ENCODE results near the gene COMMD10. TPM values are rescaled to one million over a fixed set of nuclear protein-coding genes. Genes with fewer than 3 reads are reported as not detected.

Gene COMMD10
- total and polyA plus RNA-seq, 4 donors, result 17.2 to 66.0 (median 24.7) TPM

GRCh38 chr5:116046261-116046660 is 38.6 kb upstream of the COMMD10 start:
- no peak overlapping the region for H3K4me3 ChIP-seq
- H3K9me3 ChIP-seq (ENCODE audit: control insufficient read depth in 4 of 4, insufficient read depth in 3 of 4, low read length in 3 of 4), result no peaks in the 10 kb centered on the region
- DNase-seq (no peak), ATAC-seq (ENCODE audit: insufficient read depth, low FRiP score) (no peak)
- no peak overlapping the region for H3K9ac ChIP-seq (ENCODE audit: insufficient read depth in 1 of 2, low read length in 2 of 2)
- no peaks in the 10 kb centered on the region for H3K27me3 ChIP-seq (ENCODE audit: control insufficient read depth in 3 of 3, insufficient read depth in 3 of 3, low read length in 2 of 3)
- no peak for TF ChIP-seq CTCF (IDR thresholded peaks at IDR 0.05; ENCODE audit: control extremely low read depth, extremely low read depth)
- H3K36me3 ChIP-seq (ENCODE audit: control insufficient read depth in 4 of 4, insufficient read depth in 4 of 4, low read length in 4 of 4), result no peaks in the 10 kb centered on the region
- no peak overlapping the region for H3K27ac ChIP-seq (ENCODE audit: low read depth in 1 of 2, low read length in 1 of 2)
- H3K4me1 ChIP-seq (ENCODE audit: control insufficient read depth in 5 of 5, insufficient read depth in 5 of 5, low read length in 5 of 5), result no peaks in the 10 kb centered on the region
- WGBS, 2 donors, result 92 to 95% methylated on average over 3 of the region's 3 CpGs

GRCh38 chr5:116046823-116047222 is 38.0 kb upstream of the COMMD10 start:
- Histone ChIP-seq H3K36me3 (ENCODE audit: control insufficient read depth in 4 of 4, insufficient read depth in 4 of 4, low read length in 4 of 4) (no peaks in the 10 kb centered on the region), H3K9ac (ENCODE audit: insufficient read depth in 1 of 2, low read length in 2 of 2) (no peak overlapping the region), H3K27me3 (ENCODE audit: control insufficient read depth in 3 of 3, insufficient read depth in 3 of 3, low read length in 2 of 3) (no peaks in the 10 kb centered on the region), H3K27ac (ENCODE audit: low read depth in 1 of 2, low read length in 1 of 2) (no peak overlapping the region), H3K4me3 (no peak overlapping the region), H3K9me3 (ENCODE audit: control insufficient read depth in 4 of 4, insufficient read depth in 3 of 4, low read length in 3 of 4) (no peaks in the 10 kb centered on the region), H3K4me1 (ENCODE audit: control insufficient read depth in 5 of 5, insufficient read depth in 5 of 5, low read length in 5 of 5) (no peaks in the 10 kb centered on the region)
- WGBS, 2 donors, result 84 to 91% methylated on average over 2 of the region's 2 CpGs
- no peak for TF ChIP-seq CTCF (IDR thresholded peaks at IDR 0.05; ENCODE audit: control extremely low read depth, extremely low read depth)
- DNase-seq (no peak), ATAC-seq (ENCODE audit: insufficient read depth, low FRiP score) (no peak)

GRCh38 chr5:116058346-116058936 is 26.4 kb upstream of the COMMD10 start:
- no peak overlapping the region for H3K4me3 ChIP-seq
- H3K9me3 ChIP-seq (ENCODE audit: control insufficient read depth in 4 of 4, insufficient read depth in 3 of 4, low read length in 3 of 4), result no peaks in the 10 kb centered on the region
- H3K27ac ChIP-seq (ENCODE audit: low read depth in 1 of 2, low read length in 1 of 2), result no peak overlapping the region
- H3K27me3 ChIP-seq (ENCODE audit: control insufficient read depth in 3 of 3, insufficient read depth in 3 of 3, low read length in 2 of 3), result peaks cover 0 to 2% (median 0%) of the 10 kb centered on the region in 3 donors
- H3K36me3 ChIP-seq (ENCODE audit: control insufficient read depth in 4 of 4, insufficient read depth in 4 of 4, low read length in 4 of 4), result no peaks in the 10 kb centered on the region
- ATAC-seq (ENCODE audit: insufficient read depth, low FRiP score), result no peak
- no peak for DNase-seq
- 76 to 79% methylated on average over 13 of the region's 13 CpGs for WGBS, 2 donors
- peaks cover 0 to 7% (median 0%) of the 10 kb centered on the region in 5 donors for H3K4me1 ChIP-seq (ENCODE audit: control insufficient read depth in 5 of 5, insufficient read depth in 5 of 5, low read length in 5 of 5)
- no peak overlapping the region for H3K9ac ChIP-seq (ENCODE audit: insufficient read depth in 1 of 2, low read length in 2 of 2)
- no peak for TF ChIP-seq CTCF (IDR thresholded peaks at IDR 0.05; ENCODE audit: control extremely low read depth, extremely low read depth)

DNA sequence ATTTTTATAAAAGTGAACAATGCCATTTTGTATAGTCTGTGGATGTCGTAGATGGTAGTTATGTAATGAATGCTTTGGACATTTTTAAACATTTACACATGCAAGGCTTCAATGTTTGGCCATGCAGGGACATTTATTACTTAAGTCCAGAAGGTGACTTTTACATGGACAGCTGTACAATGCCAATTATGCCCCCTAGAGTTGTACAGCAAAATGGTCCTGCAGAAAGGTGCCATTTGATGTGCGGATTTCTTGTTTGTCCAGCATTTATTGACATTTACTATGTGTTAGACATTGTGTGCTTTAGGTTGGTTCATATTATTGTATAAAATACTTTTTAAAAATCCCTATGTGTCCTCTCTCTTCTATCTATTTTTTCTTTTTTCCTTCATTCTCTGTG is 22.5 kb upstream of the COMMD10 start:
- H3K27me3 ChIP-seq (ENCODE audit: control insufficient read depth in 3 of 3, insufficient read depth in 3 of 3, low read length in 2 of 3), result peaks cover 0 to 2% (median 0%) of the 10 kb centered on the region in 3 donors
- no peaks in the 10 kb centered on the region for H3K36me3 ChIP-seq (ENCODE audit: control insufficient read depth in 4 of 4, insufficient read depth in 4 of 4, low read length in 4 of 4)
- WGBS, 2 donors, result 82 to 89% methylated on average over 2 of the region's 2 CpGs
- TF ChIP-seq CTCF (IDR thresholded peaks at IDR 0.05; ENCODE audit: control extremely low read depth, extremely low read depth), result no peak
- no peak overlapping the region for H3K27ac ChIP-seq (ENCODE audit: low read depth in 1 of 2, low read length in 1 of 2)
- peaks cover 0 to 7% (median 0%) of the 10 kb centered on the region in 5 donors for H3K4me1 ChIP-seq (ENCODE audit: control insufficient read depth in 5 of 5, insufficient read depth in 5 of 5, low read length in 5 of 5)
- no peak overlapping the region for H3K9ac ChIP-seq (ENCODE audit: insufficient read depth in 1 of 2, low read length in 2 of 2)
- no peak overlapping the region for H3K4me3 ChIP-seq
- DNase-seq (no peak), ATAC-seq (ENCODE audit: insufficient read depth, low FRiP score) (no peak)
- H3K9me3 ChIP-seq (ENCODE audit: control insufficient read depth in 4 of 4, insufficient read depth in 3 of 4, low read length in 3 of 4), result no peaks in the 10 kb centered on the region
